Hematopoietic multipotent progenitor cell treated with erythropoietin and hydrocortisone succinate and interleukin-3 and kit ligand, for 6 days (in vitro differentiated cells): ENCODE measurements around the gene HIPK3.
A peak's percentile ranks its signal among the peaks of the same experiment; 100 is the strongest.
"Not testable (repeated sequence)": the region's sequence is repeated elsewhere in the genome, so short reads cannot be mapped to it uniquely, and the experiment has no call there.

ENCODE experiments used
- DNase-seq: peaks from one replicate; pipeline ENCODE4 v3.0.0-alpha.2; 2015

Gene HIPK3

DNA sequence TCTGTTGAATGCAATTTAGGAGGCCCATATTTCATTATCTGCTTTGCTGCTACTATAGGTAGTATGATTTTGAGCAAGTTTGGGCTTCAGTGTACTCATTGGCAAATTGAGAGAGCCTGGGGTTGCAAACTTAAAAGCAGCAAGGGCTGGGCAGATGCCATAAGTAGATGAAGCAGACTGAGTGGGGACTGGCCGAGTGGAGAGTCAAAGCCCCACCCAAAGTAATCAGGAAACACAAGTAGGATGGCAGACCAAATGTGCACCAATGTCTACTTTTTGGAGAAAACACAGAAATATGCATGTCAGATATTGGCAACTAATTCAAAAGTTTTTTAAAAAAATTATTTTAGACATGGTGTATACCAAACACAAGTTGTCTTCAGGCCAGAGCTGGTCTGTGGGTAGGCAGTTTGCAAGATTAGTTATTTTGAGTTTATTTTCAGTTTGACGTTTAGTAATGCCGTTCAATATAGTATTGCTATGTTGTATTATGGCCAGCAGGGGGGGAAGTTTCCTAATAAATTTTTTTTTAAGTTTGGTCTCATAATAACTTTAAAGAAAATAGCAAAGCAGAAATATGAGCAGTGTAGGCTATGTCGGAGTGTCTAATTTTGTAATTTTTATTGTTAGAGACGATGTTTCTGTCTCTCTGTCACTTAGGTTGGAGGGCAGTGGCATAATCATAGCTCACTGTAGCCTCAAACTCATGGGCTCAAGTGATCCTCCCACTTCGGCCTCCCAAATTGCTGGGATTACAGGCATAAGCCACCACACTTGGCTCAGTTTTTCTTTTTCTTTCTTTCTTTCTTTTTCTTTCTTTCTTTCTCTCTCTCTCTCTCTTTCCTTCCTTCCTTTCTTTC, 105.1 kb downstream of the HIPK3 start:
- peak; percentile 81 for DNase-seq

DNA sequence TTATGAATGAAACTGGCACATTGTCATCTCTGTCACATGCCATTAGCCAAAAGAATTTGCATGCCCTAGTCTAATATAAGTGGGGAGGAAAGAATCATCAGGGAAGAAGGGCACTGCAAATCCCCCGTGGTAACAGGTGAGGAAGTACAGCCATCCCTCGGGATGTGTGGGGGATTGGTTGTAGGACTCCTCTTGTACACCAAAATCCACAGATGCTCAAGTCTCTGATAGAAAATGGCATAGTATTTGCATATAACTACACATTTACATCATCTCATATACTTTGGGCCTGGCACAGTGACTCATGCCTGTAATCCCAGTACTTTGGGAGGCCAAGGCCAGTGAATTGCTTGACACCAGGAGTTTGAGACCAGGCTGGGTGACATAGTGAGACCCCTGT, 109.7 kb downstream of the HIPK3 start:
- no peak for DNase-seq

DNA sequence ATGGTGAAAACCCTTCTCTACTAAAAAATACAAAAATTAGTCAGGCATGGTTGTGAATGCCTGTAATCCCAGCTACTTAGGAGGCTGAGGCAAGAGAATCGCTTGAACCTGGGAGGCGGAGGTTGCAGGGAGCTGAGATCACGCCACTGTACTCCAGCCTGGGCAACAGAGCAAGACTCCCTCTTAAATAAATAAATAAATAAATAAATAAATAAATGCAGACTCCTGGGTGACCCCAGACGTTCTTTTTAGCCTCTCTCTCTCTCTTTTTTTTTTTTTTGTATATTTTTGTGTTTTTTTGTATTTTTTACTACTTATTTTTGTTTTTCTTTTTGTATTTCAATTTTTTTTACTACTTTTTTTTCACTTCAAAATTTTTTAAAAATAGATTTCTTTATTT, 111.3 kb downstream of the HIPK3 start:
- DNase-seq = not testable (repeated sequence)

DNA sequence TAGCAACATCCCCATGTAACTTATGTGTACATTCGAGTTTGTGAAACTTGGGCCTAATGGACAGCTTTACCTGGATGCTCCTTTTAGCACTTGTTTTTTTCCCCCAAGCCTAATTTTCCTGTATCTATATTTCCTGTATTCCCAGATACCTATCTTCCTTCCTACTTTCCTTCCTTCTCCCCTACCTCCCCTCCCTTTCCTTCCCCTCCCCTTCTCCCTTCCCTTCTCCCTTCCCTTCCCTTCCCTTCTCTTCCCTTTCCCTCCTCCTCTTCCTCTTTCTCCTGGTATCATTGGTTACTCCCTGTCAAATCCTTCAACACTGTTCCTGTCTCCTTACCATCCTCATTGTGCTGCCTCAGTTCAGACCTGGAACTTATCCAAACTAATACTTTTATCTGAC, 111.8 kb downstream of the HIPK3 start:
- no peak for DNase-seq

DNA sequence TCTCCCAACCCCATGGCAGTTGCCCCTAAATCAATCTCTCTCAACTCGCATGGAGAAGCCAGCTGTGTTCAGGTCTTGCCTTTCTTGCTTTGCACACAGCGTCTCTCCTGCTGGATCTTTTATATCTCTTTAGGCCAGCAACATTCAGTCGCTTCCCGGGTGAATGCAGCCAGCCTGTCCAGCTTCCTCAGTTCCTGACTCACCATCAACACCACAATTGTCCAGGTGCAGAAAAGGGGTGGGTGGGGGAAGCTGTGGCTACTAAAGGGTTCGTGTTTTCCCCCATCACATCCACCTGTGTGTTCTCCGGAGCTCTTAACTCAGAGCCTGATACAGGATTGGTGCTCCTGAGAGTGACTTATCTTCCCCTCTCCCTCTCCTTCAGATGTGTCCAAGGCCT, 116.5 kb downstream of the HIPK3 start:
- DNase-seq = no peak

DNA sequence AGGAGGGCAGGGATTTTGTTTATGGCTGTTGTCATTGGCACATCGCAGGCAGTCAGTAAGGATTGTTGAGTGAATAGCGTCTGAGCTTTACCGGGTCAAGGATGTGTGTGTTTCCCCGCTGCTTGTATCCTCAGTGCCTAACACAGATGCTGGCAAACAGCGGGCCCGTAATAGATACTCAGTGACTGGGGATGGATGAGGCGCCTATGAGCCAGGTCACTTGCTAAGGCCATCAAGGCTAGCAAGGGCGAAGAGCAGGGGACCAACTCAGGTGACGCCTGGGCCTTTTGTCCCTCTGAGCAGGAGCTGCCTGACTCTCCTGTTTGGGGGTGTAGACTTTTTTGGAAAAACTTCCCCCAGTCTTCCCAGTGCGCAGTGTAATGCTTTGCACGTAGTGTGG, 118.1 kb downstream of the HIPK3 start:
- DNase-seq = no peak

DNA sequence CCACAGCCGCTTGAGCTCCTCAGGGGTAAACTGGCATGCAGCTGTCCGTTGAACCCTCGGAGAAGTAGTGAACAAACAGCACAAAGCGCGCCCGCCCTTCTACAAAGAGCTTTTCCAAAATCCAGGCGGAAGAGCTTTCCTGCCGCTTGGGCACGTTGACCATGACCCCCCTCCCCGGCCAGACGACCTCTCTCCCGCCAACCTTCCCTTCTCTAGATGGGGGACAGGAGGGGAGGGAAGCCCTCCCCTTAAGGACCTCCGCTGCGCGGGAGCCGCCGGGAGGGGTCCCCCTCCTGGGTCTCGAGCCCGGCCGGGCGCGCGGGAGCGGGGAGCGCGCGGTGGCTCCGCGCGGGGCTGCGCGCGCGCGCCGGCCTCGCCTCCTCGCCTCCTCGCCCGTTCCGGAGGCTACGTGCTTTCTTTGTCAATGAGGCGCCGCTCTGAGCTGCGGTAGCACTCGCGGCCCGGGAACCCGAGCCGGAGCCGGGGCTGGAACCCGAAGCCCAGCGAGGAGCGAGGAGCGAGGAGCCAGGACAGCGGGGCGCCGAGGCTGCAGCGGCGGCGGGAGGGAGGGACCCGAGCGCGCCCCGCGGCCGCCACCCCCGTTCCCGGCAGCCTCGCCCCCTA, 118.6 kb downstream of the HIPK3 start, which contains the start of gene KIAA1549L:
Gene KIAA1549L (plus strand): TSS at position 421 of the 624 bp plus-strand sequence.
- DNase-seq = no peak

DNA sequence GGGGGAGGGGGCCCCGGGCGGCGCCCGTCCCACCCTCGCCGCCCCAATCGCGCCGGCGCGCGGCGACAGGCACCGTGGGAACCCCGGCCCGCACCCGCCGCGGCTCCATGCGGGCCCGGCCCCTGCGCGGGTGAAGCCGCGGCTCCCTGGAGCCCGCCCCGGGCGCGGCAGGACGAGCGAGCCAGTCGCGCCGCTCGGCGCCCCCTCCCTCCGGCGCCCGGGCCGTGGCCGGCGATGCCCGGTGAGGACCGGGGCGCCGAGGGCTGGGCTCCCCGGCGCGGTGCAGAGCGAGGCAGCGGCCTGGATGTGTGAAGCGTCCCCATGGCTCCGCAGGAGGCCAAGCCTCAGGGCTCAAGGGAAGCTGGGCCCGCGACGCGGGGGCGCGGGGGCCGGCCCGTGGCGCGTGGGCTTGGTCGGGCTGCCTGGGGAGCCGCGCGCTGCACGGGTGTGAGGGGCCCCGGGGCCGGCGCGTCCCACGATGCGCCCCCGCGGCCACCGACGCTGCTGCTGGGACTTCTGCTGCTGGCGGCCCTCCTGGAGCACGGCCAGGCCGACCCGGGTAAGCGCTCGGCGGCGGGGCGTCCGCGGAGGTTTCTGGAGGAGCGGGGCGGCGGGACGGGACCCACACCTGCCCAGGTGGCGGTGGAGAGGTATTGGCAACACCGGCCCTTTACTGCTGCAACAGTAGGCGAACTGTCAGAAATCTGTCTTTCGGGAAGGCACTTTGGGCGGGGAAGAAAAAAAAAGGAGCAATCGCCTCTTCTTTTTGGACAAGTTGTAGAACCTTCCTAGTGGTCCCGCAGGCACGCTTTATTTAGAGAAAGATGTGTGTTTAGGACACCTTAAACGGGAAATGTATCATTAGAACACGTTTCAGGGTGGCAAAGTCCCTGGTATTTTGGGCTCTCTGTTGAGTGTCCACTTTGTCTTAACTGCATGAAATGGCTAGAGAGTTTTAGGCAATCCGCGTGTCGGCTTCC, 119.4 kb downstream of the HIPK3 start:
- no peak for DNase-seq

DNA sequence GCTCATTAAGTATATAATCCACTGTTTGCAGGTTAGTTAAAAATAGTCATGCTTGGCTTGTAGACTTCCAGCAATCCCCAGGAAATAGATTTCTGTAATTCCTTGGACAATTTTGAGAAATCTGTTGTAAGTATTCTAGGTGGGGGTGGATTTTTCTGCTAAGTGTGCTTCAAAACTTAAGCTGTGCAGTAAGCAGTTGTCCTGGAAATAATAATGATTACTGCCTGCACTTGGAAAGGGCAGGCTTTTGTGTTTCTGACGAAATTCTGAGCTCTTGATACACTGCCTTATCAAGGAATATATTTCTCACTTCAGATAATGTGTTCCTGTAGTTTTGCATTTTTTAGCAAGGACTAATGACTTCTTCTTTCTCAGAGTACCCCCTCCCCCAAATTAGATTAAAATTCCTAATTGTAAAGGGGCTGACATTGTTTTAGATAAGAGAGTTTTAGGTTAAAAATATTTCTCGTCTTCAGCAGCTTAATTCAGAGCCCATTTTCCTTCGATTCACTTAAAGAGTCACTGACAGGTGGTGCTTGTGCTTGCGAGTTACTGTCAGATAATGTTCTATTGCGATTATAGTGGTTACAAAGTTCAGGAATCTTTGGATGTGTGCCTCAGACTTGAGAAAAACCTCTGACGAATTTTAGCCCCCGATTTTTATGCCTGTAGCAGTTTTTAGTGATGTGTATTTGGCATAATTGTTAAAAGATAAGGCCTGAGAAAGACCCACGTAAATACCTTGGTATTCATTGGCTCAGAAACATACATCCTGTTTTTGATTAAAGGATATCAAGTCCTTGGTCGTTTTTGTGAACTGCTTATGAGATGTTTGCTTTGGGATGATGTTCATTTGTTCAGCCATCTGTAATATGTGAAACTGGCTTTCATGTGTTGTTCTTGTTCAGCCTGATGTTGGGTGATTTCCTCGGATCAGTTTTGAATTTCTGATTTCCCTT, 120.5 kb downstream of the HIPK3 start:
- DNase-seq = no peak

DNA sequence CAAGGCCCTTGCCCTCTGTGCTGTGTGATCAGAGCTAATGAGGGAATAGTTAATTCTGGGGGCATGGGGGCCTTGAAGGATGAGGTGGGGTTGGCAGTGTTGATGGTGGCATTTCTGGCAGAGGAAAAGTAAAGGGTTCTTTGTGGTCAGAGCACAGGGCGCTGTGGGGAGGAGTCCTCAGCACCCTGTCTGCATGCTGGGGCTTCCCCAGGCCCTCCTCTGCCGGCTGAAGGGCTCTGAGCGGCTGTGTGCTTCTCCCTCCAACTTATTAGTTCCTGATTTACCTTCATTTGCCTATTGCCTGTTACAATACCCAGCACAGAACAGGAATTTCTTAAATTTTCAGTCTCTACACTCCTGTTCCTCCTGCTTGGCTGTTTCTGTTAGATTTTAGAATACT, 122.8 kb downstream of the HIPK3 start:
- DNase-seq = no peak

DNA sequence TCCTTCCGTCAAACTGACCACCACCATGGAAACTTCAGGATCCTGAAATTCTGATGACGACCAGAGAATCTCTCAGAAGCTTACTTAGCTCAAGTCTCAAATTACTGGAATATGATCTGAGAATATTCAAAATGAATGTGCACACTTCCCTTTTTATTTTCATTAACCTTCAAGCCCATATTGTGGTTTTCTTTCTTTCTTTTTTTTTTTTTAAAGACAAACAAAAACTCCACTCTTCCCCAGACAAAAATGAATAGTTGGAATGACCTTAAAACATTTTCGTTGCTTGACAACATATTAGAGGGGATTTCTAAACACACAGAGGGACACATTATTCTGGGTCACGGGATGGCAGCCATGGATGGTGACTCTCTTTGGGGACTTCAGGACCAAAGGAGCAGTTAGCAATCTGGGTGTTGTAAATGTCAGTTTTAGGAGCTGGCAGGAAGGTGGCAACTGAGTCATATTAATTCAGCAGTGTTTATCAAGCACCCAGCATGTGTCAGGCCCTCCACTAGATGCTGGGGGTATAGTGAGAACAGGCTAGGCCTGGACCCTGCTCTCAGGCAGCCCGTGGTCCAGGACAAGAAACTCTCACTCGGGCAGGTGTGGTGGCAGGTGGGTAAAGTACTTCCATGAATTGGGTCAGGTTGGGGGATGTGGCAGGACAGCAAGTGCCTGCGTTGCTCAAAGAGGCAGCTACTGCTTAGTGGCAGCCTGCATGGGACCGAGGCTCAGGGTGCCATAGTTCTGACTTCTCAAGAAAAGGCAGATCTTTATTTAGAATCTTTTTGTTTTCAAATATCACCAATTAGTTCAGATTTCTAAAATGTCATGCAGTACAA, 126.1 kb downstream of the HIPK3 start:
- no peak for DNase-seq

DNA sequence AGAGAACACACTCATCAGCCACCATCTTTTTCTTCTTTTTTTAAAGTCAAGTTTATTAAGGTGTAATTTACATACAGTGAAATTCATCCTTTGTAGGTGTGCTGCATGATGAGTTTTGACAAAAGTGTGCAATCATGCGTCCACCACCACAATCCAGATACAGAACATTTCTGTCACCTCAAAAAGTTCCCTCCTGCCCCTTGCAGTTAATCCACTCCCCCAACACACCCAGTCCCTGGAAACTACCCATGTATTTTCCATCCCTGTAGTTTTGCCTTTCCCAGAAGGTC, 126.7 kb downstream of the HIPK3 start:
- no peak for DNase-seq

DNA sequence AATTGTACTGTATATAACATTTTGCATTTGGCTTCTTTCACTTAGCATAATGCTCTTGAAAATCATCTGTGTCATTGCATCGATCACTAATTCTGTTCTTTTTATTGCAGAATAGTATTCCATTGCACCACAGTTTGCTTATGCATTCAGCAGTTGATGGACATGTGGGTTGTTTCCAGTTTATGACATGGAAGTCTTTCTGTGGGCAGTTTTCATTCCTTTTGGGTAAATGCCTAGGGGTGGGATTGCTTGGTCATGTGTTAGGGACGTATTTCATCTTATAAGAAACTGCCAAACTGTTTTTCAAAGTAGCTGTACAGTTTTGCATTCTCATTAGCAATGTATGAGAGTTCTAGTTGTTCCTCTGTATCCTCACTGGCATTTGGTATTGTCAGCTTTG, 127.0 kb downstream of the HIPK3 start:
- no peak for DNase-seq

DNA sequence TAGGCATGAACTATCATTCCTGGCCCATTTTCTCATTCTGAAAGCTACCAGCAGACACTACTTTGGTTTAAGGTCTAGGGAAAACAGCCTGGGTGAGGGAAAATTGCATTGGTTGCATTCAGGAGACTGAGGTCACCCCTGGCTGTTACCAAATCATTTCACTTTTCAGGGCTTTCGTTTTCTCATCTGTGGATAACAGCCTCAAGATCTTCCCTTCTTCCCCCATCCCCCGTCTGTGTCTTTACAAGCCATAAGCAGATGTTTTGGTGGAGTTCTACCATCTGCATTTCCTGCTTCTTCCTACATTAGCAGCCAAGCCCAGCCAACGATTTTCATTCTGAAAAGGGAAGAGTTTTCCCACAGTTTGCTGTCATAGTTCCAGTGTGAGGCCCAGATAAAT, 130.4 kb downstream of the HIPK3 start:
- no peak for DNase-seq

DNA sequence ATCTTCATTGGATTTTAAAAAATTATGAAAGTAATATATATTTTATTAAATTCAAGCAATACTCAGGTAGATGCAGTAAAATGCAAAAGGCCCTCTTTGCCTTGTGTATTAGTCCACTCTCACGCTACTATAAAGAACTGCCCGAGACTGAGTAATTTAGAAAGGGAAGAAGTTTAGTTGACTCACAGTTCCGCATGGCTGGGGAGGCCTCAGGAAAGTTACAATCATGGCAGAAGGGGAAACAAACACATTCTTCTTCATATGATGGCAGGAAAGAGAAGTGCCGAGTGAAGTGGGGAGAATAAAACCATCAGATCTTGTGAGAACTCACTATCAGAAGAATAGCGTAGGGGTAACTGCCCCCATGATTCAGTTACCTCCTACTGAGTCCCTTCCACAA, 130.8 kb downstream of the HIPK3 start:
- DNase-seq = no peak

DNA sequence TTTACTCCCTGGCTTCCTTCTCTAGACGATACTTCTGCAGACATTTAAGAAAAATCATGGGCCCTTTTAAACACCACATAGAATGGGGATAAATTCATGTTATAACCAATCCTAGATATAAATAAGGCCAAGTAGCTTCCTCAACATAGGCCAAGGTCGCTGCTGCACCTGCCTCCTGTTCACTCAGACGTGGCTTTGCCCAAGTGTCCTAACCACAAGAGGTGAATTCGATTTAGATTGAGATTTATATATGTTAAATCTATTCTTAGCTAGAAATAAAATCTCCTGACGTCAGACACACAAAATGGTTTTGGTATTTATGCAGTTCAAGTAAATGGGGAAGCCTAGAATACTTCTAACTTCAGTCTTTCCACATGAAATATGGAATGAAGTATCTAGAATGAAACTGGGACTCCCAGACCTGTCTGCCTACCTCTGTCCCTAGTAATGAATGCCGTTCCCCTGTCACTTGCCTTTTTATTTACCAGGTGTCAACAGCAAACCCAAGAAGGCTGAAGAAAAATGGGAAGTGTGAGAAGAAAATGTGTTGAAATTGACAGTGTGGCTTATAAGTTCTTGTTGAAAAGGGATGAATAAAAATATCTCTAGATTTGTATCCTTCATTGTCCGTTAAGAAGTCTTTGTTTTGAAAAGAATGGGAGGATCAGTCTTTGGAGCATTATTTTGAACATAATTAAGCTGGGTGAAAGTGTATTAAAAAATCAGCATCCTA, 131.8 kb downstream of the HIPK3 start:
- DNase-seq = no peak

DNA sequence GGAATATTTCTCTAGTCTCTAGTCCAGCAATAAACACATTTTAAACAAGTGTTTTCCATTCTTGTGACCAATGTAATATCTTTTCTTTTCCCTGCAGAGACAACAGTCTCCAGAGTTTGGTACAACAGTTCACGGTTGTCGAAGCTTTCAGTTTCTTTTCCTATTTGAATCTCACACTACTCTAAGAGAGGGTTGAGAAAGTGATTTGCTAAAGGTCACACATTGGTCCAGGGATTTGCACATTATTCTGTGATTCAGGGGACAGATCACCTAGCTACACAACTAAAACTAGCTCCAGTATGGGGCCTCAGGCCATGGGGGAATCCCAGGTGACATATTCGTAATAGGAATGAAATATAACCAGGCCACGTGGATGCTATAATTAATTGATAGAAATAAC, 132.5 kb downstream of the HIPK3 start:
- no peak for DNase-seq

DNA sequence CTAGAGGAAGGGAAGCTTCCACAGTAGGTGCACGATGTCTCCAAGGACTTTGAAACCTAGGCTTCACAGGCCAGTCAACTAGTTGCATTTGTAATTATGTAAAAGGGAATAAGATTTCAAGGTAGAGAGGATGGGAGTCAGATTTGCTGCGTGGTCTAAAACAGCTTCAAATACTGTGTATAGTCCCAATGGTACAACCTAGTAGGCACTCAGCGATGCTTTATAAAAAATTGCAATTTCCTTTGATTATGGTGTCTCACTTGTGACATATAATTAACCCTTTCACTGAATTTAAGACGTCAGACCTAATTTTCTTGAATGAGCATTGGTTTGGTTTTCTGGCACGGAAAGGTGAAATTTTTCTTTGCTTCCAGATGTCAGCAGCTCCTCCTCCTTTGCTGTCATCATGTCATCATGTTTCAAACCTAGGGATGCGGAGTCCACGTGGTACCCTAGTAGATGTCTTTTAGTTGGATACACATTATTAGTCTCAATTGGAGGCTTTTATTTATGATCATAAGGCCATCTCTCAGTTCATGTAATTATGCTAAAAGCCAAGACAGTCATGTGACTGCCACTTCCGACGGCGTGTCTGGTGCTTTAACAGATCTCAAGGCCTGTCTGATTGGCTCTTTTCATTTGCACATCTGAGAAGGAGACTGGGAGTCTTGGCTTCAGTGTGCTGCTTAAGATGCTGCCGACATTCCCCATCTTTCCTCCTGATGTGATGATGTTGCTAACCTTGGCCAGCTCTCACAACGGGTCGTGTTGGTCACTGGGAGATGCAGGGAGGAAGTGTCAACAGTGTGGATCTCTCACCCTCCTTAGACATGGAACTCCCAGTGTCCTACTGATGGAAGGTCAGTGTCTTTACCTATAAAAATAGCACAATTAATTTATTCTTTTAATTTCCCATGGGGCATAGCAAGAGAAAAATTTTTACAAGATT, 134.0 kb downstream of the HIPK3 start:
- no peak for DNase-seq

DNA sequence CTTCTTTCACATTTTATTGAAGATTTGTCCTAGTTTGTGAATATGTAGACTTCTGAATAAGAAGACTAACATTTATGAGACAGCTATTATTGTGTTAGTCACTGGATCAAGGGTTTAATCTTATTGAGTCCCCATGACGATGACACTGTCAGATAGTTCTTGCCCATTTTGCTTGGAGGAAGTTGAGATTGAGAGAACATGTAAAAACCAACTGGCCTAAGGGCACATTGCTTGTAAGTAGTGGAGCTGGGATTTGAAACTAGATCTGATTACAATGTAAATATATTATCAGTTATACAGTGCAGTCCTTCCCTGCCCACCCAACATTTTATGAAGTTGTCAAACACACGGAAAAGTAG, 134.7 kb downstream of the HIPK3 start:
- no peak for DNase-seq
